GM21381 (cell line): ENCODE results near the gene SS18L1.
"Not testable (repeated sequence)": the region's sequence is repeated elsewhere in the genome, so short reads cannot be mapped to it uniquely, and the experiment has no call there.

Source experiments
- ATAC-seq: cut with Tn5 transposase; IDR thresholded peaks from one replicate; pipeline ENCODE4 v1.9.1; 2021; ENCODE audit warnings: mild to moderate bottlenecking, moderate library complexity; ENCODE audit not compliant: unreplicated experiment

SS18L1 gene

GRCh38 chr20:62143081-62143956 lies at the start of gene SS18L1, which contains the start of gene PSMA7:
Gene SS18L1 (plus strand): TSS chr20:62143769. CDS start chr20:62143821, 52 bp downstream.
Gene PSMA7 (minus strand): TSS chr20:62143394. CDS start chr20:62143303, 91 bp downstream.
- ATAC-seq, result peak; percentile 71

- ATAC-seq, result no peak
Measured at GRCh38 chr20:62096421-62097380, 46.9 kb upstream of the SS18L1 start.

GRCh38 chr20:62097881-62098407 lies 45.6 kb upstream of the SS18L1 start:
- no peak for ATAC-seq

- no peak for ATAC-seq
Measured at GRCh38 chr20:62101078-62101477, 42.5 kb upstream of the SS18L1 start.

- no peak for ATAC-seq
Measured at GRCh38 chr20:62103508-62104233, 39.9 kb upstream of the SS18L1 start.

GRCh38 chr20:62104234-62104789 lies 39.3 kb upstream of the SS18L1 start:
- ATAC-seq, result no peak

- no peak for ATAC-seq
Measured at GRCh38 chr20:62104791-62105345, 38.7 kb upstream of the SS18L1 start.

- no peak for ATAC-seq
Measured at GRCh38 chr20:62105592-62105991, 38.0 kb upstream of the SS18L1 start.

- ATAC-seq, result no peak
Measured at GRCh38 chr20:62111148-62111547, 32.4 kb upstream of the SS18L1 start.

- ATAC-seq, result no peak
Measured at GRCh38 chr20:62112368-62112767, 31.2 kb upstream of the SS18L1 start.

- ATAC-seq, result no peak
Measured at GRCh38 chr20:62114894-62115293, 28.7 kb upstream of the SS18L1 start.

- not testable (repeated sequence) for ATAC-seq
Measured at GRCh38 chr20:62115800-62116407, 27.7 kb upstream of the SS18L1 start.

GRCh38 chr20:62116558-62117361 lies 26.8 kb upstream of the SS18L1 start:
- ATAC-seq, result no peak

- ATAC-seq, result no peak
Measured at GRCh38 chr20:62117362-62117646, 26.3 kb upstream of the SS18L1 start.

- ATAC-seq, result no peak
Measured at GRCh38 chr20:62117658-62118057, 25.9 kb upstream of the SS18L1 start.

- ATAC-seq, result no peak
Measured at GRCh38 chr20:62118113-62119043, 25.2 kb upstream of the SS18L1 start.

- no peak for ATAC-seq
Measured at GRCh38 chr20:62119115-62119514, 24.5 kb upstream of the SS18L1 start.
